HG03432 (cell line): Measurements from ENCODE around the gene ARNT2.

Experiments
- ATAC-seq: cut with Tn5 transposase; IDR thresholded peaks from one replicate; pipeline ENCODE4 v1.9.1; 2021; ENCODE audit warnings: mild to moderate bottlenecking, moderate library complexity; ENCODE audit not compliant: unreplicated experiment

ARNT2 gene

DNA sequence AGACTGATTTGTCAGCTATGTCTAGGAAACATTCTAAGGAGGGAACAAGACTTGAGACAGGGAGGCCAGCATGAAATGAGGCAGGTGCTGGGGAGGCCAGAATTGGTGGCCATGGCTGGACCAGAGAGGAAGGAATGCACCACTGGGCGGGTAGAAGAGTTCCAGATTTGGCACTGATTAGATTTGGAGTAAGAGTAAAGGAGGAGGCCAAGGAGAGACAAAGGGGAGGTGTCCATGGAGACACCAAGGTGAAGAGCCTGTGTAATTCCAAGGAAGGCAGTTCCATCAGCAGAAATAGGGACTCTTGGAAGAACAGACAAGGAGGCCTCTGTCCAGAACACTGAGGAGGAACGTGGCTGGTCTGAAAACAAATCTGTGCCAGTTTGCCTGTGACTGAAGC, 1.8 kb downstream of the ARNT2 start:
- ATAC-seq = no peak

DNA sequence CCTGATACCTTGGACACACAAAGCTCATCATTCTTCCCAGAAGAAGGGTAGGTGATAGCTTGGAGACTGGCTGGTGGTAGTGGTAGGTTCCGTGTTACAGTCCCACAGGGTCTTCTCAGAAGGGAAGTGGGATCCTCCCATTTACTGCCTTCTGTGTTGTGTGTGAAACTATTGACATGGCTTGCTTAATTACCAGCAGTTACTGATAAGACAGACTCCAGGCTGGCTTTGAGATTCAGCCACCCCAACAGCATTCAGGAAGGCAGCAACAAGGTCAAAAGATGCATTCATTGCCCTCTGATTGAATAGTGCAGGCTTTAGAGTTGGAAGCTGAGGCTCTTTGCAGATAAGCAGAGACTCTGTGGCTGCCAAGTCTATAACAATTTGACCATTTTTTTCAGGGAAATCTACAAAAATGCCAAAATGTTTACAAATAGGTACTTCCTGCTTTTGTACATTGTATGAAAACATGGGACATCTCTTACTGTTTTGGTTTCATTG, 7.7 kb downstream of the ARNT2 start:
- no peak for ATAC-seq

- no peak for ATAC-seq
Observed at GRCh38 chr15:80414546-80415357, 10.6 kb downstream of the ARNT2 start.

- no peak for ATAC-seq
Observed at GRCh38 chr15:80415358-80415670, 11.1 kb downstream of the ARNT2 start.

DNA sequence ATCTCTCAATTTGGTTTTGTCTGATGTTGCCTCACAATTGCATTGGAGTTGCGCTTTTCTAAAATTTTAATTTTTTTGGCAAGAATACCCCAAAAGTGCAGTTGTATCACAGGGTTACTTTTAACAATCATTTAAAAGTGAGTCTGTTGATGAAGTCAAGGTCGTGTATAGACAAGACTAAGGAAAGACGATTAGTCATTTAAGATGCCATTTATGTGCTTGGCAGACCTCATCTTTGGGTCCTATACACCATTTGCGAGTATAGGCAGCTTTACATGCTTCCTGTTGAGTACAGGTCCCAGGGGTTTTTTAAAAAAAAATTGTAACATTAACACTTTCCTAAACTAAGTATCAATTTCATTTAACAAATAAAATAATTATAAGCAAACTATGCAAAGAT, 12.5 kb downstream of the ARNT2 start:
- ATAC-seq = no peak

- ATAC-seq = no peak
Observed at GRCh38 chr15:80418892-80419537, 14.8 kb downstream of the ARNT2 start.

DNA sequence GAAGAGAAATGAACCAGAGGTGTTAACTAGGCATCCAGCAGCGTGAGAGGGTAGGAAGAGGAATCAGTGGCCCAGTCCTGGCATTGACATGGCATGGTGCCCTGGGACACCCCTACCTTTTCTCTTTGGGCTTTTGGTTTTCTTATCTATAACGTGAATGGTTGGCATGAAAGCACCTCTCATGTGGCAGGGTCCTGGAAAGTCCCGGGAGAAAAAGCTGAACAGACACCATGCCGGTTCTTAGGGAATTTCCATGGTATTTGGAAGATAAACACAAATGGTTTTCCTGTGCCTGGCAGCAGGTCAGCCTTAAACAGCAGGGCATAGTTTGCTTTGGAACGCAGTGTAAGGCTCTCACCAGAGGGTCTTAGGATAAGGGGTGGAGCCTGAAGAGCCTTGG, 15.4 kb downstream of the ARNT2 start:
- no peak for ATAC-seq

DNA sequence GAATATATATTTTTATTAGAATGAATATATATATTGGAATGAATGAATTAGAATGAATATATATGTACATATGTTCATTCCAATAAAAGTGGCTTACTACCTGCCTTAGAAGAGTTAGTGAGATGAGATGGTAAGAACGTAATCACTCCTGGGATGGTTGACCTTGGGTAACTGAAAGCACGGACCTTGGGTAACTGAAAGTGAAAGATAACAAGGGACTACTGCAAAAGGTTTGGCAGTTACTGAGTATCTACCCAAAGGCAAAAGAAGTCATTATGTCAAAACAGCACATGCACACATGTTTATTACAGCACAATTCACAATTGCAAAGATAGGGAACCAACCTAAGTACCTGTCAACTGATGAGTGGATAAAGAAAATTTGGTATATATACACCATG, 16.5 kb downstream of the ARNT2 start:
- ATAC-seq = no peak

- no peak for ATAC-seq
Observed at GRCh38 chr15:80423215-80423614, 19.0 kb downstream of the ARNT2 start.

GRCh38 chr15:80424381-80424780, 20.2 kb downstream of the ARNT2 start:
- ATAC-seq = no peak

- no peak for ATAC-seq
Observed at GRCh38 chr15:80426316-80426715, 22.1 kb downstream of the ARNT2 start.

DNA sequence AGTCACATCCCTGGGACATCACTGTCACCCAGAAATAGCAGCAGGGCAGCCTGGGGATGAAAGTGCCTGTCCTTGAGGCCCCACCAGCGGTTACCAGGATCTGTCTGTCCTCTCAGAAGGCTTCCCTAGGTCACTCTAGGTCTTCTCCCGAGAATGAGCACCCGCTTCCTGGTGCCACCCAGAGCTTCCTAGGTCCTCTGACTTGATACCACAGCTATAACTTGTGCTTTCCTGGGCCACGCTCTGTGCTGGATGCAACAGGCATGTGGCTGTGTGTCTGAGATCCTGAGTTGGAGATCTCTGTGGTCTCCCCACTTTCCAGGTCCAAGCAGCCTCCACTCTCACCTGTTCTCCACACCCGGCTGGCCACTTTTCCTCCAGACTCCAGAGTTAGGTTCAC, 25.8 kb downstream of the ARNT2 start:
- no peak for ATAC-seq

- ATAC-seq = no peak
Observed at GRCh38 chr15:80431635-80432344, 27.6 kb downstream of the ARNT2 start.

GRCh38 chr15:80432345-80432702, 28.1 kb downstream of the ARNT2 start:
- ATAC-seq = no peak

GRCh38 chr15:80433836-80434235, 29.7 kb downstream of the ARNT2 start:
- no peak for ATAC-seq

GRCh38 chr15:80434926-80435720, 30.9 kb downstream of the ARNT2 start:
- ATAC-seq = no peak

GRCh38 chr15:80436511-80437307, 32.5 kb downstream of the ARNT2 start:
- ATAC-seq = no peak

- no peak for ATAC-seq
Observed at GRCh38 chr15:80437334-80437891, 33.2 kb downstream of the ARNT2 start.

DNA sequence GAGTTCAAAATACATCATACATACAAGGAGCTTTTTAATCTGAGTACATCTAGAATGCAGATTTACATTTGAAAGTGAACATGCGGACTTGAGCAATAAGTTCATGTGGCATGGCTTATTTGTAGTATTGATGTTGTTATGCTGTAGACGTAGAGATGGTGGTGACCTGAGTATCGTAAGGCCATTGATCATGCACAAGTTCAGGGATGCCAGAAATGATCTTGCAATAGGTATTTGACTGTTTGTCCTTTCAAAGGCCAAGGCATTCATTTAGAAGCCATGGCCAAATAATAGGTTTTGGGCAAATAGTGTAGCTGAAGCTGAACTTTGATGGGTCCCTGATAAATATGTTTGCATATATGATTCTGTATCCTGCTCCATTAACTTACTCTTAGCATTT, 35.0 kb downstream of the ARNT2 start:
- no peak for ATAC-seq

GRCh38 chr15:80440024-80440423, 35.8 kb downstream of the ARNT2 start:
- no peak for ATAC-seq
